ENCODE measurements around the gene HSPD1. TPM values are rescaled to one million over a fixed set of nuclear protein-coding genes. Genes with fewer than 3 reads are reported as not detected.

HSPD1 gene
- total and polyA plus RNA-seq, 9 of the 15 experiments (the other 6 are each of a cell fraction or from before 2014, with no cell fraction given), result 398 to 1,014 (median 622) TPM

DNA sequence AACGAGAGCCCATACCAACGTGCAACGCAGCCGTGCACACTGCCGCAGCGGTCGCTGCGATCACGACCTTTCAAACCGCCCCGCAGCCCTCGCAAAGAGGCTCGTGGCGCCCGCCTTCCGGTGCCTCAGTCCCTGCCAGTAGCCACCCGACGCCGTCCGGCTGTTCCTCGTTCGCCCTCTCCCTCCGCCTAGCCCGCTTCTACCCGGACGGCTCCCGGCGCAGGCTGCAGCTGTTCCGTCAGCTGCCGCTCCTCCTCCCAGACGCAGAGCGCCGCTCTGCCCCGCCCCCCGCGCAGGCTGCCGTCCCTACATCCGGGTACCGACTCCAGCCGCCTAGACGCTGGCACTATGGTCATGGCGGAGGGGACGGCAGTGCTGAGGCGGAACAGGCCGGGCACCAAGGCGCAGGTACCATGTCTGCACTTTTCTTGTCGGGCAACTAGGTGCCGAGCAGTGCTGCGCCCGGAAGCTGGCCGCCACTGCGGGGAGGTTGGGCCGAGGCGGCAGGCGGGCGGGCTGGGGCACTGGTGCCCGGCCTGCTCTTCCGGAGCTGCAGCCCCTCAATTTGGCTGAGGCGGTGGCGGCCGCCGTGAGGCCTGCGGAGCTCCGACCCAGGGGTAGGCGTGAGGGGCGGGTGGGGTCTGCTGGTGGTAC lies 16.2 kb upstream of the HSPD1 start, which contains the start of gene MOB4 (continued):
- TF ChIP-seq, protein P1, sequence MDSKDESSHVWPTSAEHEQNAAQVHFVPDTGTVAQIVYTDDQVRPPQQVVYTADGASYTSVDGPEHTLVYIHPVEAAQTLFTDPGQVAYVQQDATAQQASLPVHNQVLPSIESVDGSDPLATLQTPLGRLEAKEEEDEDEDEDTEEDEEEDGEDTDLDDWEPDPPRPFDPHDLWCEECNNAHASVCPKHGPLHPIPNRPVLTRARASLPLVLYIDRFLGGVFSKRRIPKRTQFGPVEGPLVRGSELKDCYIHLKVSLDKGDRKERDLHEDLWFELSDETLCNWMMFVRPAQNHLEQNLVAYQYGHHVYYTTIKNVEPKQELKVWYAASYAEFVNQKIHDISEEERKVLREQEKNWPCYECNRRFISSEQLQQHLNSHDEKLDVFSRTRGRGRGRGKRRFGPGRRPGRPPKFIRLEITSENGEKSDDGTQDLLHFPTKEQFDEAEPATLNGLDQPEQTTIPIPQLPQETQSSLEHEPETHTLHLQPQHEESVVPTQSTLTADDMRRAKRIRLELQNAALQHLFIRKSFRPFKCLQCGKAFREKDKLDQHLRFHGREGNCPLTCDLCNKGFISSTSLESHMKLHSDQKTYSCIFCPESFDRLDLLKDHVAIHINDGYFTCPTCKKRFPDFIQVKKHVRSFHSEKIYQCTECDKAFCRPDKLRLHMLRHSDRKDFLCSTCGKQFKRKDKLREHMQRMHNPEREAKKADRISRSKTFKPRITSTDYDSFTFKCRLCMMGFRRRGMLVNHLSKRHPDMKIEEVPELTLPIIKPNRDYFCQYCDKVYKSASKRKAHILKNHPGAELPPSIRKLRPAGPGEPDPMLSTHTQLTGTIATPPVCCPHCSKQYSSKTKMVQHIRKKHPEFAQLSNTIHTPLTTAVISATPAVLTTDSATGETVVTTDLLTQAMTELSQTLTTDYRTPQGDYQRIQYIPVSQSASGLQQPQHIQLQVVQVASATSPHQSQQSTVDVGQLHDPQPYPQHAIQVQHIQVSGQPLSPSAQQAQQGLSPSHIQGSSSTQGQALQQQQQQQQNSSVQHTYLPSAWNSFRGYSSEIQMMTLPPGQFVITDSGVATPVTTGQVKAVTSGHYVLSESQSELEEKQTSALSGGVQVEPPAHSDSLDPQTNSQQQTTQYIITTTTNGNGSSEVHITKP (IDR thresholded peaks at IDR 0.05; ENCODE audit: partially characterized antibody), result peak; percentile 79
- TF ChIP-seq LCOR (CRISPR knock-in tag; IDR thresholded peaks at IDR 0.05), result 0 out of 2 replicates have a peak, but pooled peaks have one; percentile 57
- TF ChIP-seq XRCC4 (IDR thresholded peaks at IDR 0.05; ENCODE audit: extremely low read depth, insufficient read depth, insufficient read length), result no peak
- TF ChIP-seq NFIC (IDR thresholded peaks at IDR 0.05), result no peak; the same call in 1 of the 2 replicates
- TF ChIP-seq GATA2 (CRISPR knock-in tag; IDR thresholded peaks at IDR 0.05), result no peak
- no peak for TF ChIP-seq FOSL1 (tag; conservative IDR thresholded peaks at IDR 0.05)
- TF ChIP-seq MEIS2 (IDR thresholded peaks at IDR 0.05; ENCODE audit: partially characterized antibody), result peak; percentile 55
- TF ChIP-seq, protein P2, sequence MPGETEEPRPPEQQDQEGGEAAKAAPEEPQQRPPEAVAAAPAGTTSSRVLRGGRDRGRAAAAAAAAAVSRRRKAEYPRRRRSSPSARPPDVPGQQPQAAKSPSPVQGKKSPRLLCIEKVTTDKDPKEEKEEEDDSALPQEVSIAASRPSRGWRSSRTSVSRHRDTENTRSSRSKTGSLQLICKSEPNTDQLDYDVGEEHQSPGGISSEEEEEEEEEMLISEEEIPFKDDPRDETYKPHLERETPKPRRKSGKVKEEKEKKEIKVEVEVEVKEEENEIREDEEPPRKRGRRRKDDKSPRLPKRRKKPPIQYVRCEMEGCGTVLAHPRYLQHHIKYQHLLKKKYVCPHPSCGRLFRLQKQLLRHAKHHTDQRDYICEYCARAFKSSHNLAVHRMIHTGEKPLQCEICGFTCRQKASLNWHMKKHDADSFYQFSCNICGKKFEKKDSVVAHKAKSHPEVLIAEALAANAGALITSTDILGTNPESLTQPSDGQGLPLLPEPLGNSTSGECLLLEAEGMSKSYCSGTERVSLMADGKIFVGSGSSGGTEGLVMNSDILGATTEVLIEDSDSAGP (CRISPR knock-in tag; IDR thresholded peaks at IDR 0.05), result no peak
- TF ChIP-seq, protein P3, sequence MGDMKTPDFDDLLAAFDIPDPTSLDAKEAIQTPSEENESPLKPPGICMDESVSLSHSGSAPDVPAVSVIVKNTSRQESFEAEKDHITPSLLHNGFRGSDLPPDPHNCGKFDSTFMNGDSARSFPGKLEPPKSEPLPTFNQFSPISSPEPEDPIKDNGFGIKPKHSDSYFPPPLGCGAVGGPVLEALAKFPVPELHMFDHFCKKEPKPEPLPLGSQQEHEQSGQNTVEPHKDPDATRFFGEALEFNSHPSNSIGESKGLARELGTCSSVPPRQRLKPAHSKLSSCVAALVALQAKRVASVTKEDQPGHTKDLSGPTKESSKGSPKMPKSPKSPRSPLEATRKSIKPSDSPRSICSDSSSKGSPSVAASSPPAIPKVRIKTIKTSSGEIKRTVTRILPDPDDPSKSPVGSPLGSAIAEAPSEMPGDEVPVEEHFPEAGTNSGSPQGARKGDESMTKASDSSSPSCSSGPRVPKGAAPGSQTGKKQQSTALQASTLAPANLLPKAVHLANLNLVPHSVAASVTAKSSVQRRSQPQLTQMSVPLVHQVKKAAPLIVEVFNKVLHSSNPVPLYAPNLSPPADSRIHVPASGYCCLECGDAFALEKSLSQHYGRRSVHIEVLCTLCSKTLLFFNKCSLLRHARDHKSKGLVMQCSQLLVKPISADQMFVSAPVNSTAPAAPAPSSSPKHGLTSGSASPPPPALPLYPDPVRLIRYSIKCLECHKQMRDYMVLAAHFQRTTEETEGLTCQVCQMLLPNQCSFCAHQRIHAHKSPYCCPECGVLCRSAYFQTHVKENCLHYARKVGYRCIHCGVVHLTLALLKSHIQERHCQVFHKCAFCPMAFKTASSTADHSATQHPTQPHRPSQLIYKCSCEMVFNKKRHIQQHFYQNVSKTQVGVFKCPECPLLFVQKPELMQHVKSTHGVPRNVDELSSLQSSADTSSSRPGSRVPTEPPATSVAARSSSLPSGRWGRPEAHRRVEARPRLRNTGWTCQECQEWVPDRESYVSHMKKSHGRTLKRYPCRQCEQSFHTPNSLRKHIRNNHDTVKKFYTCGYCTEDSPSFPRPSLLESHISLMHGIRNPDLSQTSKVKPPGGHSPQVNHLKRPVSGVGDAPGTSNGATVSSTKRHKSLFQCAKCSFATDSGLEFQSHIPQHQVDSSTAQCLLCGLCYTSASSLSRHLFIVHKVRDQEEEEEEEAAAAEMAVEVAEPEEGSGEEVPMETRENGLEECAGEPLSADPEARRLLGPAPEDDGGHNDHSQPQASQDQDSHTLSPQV (IDR thresholded peaks at IDR 0.05), result peak; percentile 59; the same call in 1 of the 2 replicates
- TF ChIP-seq SUPT5H (IDR thresholded peaks at IDR 0.05), result peak; percentile 88
- TF ChIP-seq EGR1 (conservative IDR thresholded peaks at IDR 0.05), result peak; percentile 89
- peak; percentile 80 for TF ChIP-seq ELF2 (CRISPR knock-in tag; IDR thresholded peaks at IDR 0.05)
- TF ChIP-seq DACH1 (IDR thresholded peaks at IDR 0.05; ENCODE audit: partially characterized antibody), result peak; percentile 81
- no peak for TF ChIP-seq SREBF2 (CRISPR knock-in tag; IDR thresholded peaks at IDR 0.05)
- TF ChIP-seq SMARCA4 (IDR thresholded peaks at IDR 0.05), result no peak
- TF ChIP-seq SIRT6 (IDR thresholded peaks at IDR 0.05; ENCODE audit: low read depth, low read length), result no peak
- TF ChIP-seq TCF3 (CRISPR knock-in tag; IDR thresholded peaks at IDR 0.05), result 0 out of 2 replicates have a peak, but pooled peaks have one; percentile 4
- no peak for TF ChIP-seq HNRNPH1 (optimal IDR thresholded peaks at IDR 0.05; ENCODE audit: low read depth, low read length)

Measured in K562 (cell line).